ENCODE results near the gene SURF2.

GRCh38 chr9:133352635-133353340 is 3.6 kb upstream of the SURF2 start:
- no peak; the same call in none of the 2 replicates for TF ChIP-seq POLR2AphosphoS5 (IDR thresholded peaks at IDR 0.05; ENCODE audit: borderline replicate concordance, low read depth, low read length)
- TF ChIP-seq EZH2 (IDR thresholded peaks at IDR 0.05), result no peak
